GM18870 (cell line): ENCODE data around the gene ERP27.

Experiments
- ATAC-seq: cut with Tn5 transposase; IDR thresholded peaks from one replicate; pipeline ENCODE4 v1.9.1; 2021; ENCODE audit warnings: moderate library complexity; ENCODE audit not compliant: unreplicated experiment

ERP27 gene

GRCh38 chr12:14873440-14874185 is 64.7 kb downstream of the ERP27 start:
- ATAC-seq, result no peak

DNA sequence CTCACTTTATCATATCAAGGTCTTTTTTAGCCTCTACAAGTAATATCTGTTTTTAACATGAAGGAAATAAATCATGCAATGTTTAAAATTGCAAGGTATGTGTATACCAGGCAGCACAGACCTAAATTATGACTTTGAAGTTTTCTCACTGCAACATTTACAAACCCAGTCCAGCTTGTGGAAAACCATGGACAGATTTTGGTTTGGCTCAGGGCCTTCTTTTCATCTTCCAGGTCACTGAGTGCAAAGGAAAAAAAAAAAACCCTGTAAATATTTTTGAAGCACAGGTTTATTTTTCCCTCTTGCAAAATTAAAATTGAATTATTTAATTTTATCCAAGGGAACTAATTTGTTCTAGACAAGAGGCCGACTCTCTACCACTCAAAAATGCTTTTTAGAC is 66.5 kb downstream of the ERP27 start:
- no peak for ATAC-seq

DNA sequence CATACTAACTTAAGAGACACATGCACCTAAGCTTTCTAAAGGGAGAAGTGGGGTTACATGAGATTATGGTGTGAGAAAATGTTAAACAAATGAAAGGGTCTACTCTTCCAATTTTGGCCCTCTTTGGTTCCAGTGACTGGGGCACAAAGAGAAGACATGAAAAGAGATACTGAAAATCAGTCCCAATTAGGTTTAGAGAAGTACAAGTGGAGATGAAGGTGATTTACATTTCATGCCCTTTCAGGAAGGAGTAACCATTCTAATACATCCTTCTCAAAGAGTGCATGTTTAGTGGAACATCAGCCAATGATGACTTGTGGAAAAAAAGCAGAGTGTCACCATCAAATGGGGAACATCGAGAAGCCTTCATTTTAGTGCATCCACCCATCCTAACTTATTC is 67.1 kb downstream of the ERP27 start:
- ATAC-seq, result no peak

- no peak for ATAC-seq
These were observed 69.3 kb downstream of the ERP27 start for GRCh38 chr12:14868916-14869506.
